ENCODE data around the gene PIK3AP1.
"Not testable (repeated sequence)": the region's sequence is repeated elsewhere in the genome, so short reads cannot be mapped to it uniquely, and the experiment has no call there.

The PIK3AP1 gene

DNA sequence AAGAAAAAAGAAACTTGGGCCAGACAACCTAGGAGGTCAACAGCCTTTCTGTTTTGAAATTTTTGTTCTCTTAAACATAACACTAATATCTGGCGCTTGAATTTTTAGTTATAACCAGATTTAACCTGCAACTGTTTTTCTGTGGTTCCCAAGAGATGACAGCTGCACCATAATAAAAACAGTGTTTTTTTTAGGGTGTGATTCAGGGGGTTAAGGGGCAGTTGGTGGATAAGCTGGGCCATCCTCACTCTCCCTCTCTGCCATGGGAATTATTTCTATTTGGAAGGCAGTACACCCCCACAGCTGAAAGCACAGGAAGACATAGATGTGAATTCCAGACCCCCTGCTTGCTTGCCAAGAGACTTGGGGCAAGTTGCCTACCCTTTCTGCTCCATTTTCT is 113.4 kb downstream of the PIK3AP1 start:
- no peak for DNase-seq

DNA sequence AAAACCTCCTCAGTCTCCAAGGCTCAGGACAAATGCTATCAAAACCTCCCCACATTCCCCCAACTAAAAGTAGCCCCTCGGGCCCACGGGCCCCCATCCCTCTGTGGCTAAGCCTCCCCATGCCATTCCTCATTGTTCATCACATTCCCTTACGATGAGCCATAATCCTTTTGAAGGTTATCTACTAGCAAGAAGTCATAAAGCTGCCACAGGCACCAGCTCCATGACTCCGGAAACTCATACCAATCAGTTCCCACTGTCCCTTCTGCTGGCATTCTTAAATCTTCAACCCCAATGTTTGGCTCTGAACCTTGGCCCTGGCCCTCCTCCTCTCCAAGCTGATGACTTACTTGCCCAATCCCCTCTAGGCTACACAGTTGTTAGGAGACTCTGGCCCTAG is 114.1 kb downstream of the PIK3AP1 start:
- DNase-seq, result no peak

DNA sequence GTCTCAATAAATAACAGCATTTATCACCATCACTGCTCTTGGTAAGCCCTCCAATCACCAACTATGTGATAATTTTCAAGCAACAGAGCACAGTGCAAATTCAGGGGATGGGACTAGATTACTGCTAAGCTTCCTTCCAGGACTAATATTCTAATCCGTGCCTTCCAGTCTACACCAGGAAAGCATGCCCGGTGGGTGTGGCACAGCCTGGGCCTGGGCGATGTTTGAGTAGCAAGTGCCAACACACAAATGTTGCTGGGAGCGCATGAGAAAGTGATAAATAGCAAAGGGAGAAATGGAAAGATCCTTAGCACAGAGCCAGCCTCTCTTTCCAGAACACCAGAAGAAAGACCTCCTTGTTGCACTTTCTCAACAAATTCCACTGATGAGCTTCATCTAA is 120.0 kb downstream of the PIK3AP1 start:
- DNase-seq, result no peak

DNA sequence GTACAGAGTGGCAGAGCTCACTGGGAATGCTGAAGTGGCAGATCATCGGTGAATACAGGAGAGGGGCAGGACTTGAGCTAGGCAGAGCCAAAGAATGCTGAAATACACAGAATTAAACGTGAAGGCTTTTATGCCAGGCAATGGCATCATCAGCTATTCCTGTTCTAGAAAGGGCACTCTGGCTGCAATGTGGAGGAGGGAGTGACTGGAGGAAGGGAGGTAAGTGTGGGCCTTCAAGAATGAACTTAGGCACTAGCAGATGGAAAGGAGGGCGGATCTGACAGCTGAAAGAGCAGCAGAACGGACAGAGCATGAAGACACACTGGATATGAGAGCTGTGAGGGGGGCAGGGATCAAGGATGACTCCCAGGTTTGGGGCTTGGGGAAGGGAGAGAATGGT is 121.5 kb downstream of the PIK3AP1 start:
- no peak for DNase-seq

- DNase-seq, result no peak
Measured at GRCh38 chr10:96596422-96597407, 123.6 kb downstream of the PIK3AP1 start.

GRCh38 chr10:96595741-96596140 is 124.6 kb downstream of the PIK3AP1 start:
- no peak for DNase-seq

DNA sequence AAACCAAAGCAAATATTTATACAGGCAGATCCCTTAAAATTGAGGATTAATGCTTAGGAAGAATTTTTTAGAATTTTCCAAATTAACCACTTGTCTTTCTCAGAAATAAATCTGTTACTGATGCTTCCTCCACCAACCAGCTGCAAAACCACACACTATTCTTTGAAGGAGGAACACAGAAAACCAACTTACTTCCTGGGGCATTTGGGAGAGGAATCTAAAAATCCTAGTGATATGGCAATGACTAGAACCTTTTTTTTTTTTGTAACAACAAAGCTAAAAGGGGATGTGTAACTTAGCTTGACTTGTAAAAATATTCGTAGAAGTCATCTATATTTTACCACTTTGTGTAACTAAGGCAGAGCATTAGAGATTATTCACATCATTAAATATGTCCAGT is 128.4 kb downstream of the PIK3AP1 start:
- no peak for DNase-seq

DNA sequence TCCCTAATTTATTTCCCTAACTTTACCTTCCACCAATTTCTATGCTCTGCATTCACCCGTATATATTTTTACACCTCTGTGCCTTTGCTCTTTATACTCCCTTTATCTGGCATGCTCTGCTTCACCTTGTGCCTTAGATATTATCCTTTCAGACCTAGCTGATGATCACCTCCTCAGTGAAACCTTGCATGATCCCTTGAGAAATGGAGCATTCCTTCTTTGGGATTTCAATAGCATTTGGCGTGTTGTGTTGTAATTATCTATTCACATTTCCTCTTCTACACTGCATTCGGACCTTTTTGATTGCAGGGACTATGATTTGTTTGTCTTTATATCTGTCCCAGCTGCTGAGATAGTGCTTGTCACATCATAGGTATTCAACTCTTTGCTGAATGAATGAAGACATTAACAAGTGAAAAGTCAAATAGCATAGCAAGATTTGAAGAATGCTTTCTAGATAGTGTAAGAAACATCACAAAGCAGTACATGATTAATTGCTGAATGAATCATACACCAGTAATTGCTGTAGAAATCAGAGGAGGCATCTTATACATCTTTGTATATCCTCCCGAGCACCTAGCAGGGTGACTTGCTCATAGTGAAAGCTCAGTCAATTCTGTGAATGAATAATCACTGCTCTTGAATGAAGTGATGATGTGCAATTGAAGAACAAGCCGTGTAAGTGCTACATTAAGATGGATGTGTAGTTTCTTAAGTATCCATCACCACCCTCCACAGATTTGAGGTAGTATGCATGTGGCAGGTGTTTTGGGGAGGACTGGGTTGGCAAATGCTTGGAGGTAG is 131.5 kb downstream of the PIK3AP1 start:
- no peak for DNase-seq

- no peak for DNase-seq
Measured at GRCh38 chr10:96588060-96588554, 132.2 kb downstream of the PIK3AP1 start.

GRCh38 chr10:96587264-96588059 is 132.9 kb downstream of the PIK3AP1 start:
- peak; percentile 70 for DNase-seq

GRCh38 chr10:96586419-96587263 is 133.7 kb downstream of the PIK3AP1 start, which contains the start of gene TM9SF3:
TM9SF3 (minus strand) TSS chr10:96587012; CDS start chr10:96586835, 177 bp downstream.
- peak; percentile 93 for DNase-seq

- DNase-seq, result peak; percentile 67
Measured at GRCh38 chr10:96585736-96586418, 134.4 kb downstream of the PIK3AP1 start.

DNA sequence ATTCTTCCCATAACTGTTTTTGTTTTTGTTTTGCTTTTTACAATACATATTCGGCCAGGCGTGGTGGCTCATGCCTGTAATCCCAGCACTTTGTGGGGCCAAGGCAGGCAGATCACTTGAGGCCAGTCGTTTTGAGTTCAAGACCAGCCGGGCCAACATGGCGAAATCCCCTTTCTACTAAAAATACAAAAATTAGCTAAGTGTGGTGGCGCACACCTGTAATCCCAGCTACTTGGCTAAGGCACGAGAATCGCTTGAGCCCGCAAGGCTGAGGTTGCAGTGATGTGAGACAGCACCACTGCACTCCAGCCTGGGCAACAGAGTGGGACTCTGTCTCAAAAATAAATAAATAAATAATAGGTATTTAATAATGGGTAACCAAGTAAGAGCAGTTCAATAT is 135.8 kb downstream of the PIK3AP1 start:
- DNase-seq, result no peak

GRCh38 chr10:96584035-96584434 is 136.3 kb downstream of the PIK3AP1 start:
- no peak for DNase-seq

- no peak for DNase-seq
Measured at GRCh38 chr10:96579133-96579532, 141.2 kb downstream of the PIK3AP1 start.

GRCh38 chr10:96578633-96579032 is 141.7 kb downstream of the PIK3AP1 start:
- DNase-seq, result no peak

DNA sequence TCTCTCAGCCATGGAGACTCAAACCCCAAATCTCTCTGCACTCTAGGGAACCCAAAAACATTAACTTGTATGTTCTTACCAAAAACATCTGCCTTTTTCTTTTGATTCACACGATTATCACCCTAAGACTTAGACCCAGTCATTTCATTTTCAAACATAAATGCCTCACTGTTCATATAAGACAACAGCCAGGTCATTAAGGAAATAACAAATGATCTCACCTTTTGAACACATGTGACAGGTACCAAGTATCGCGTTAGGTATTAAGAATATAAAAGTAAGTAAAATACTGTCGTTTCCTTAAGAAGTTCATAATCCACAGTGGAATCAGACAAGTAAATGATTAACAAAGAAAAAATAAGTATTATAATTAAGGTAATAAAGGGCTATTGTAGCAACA is 142.3 kb downstream of the PIK3AP1 start:
- no peak for DNase-seq

- DNase-seq, result no peak
Measured at GRCh38 chr10:96577069-96577468, 143.2 kb downstream of the PIK3AP1 start.

DNA sequence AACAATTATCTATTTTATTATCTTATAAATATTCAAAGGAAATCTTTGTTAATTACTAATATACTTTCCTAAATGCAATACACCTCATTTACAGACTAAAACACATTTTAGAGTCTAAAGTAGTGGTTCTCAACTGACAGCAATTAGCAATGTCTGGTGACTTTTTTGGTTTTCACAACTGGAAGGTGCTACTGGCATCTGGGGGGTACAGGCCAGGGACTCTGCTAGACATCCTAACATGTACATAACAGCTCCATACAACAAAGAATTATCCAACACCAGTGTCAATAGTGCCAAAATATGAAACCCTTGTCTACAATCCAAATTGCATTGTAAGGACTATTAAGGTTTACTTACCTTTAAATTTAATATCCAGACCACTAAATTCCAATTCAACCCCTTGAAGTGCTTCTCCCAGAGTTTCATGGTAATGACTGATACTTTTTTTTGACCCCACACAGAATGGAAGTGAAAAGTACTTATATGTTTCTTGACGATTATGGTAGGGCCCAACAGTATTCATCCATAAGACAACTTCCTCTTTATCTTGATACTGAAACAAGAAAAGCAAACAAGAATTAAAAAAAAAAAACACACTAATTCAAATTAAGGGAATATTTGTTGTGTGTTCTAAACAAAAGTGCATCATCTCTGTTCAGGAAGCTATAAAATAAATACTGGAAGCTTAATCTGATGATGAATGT is 143.9 kb downstream of the PIK3AP1 start:
- DNase-seq, result no peak

DNA sequence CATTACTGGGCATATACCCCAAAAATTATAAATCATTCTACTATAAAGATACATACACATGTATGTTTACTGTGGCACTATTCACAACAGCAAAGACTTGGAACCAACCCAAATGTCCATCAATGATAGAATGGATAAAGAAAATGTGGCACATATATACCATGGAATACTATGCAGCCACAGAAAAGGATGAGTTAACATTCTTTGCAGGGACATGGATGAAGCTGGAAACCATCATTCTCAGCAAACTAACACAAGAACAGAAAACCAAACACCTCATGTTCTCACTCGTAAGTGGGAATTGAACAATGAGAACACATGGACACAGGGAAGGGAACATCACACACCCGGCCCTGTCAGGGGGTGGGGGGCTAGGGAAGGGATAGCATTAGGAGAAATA is 145.8 kb downstream of the PIK3AP1 start:
- DNase-seq, result not testable (repeated sequence)
